ENCODE measurements around the gene TBC1D8.
A peak's percentile ranks its signal among the peaks of the same experiment; 100 is the strongest.
"Not testable (repeated sequence)": the region's sequence is repeated elsewhere in the genome, so short reads cannot be mapped to it uniquely, and the experiment has no call there.

TBC1D8 gene

GRCh38 chr2:101151146-101151858, at the start of gene TBC1D8:
Gene TBC1D8, minus strand, starts transcription at chr2:101151382. Its CDS starts 129 bp downstream, at chr2:101151253.
- peak; percentile 73 to 77 for DNase-seq

GRCh38 chr2:101200676-101201075, 49.5 kb upstream of the TBC1D8 start:
- no peak for DNase-seq

- no peak for DNase-seq
Observed at GRCh38 chr2:101199251-101199791, 48.1 kb upstream of the TBC1D8 start.

- DNase-seq, result no peak
Observed at GRCh38 chr2:101197814-101198213, 46.6 kb upstream of the TBC1D8 start.

- no peak for DNase-seq
Observed at GRCh38 chr2:101197215-101197745, 46.1 kb upstream of the TBC1D8 start.

GRCh38 chr2:101195871-101196661, 44.9 kb upstream of the TBC1D8 start:
- DNase-seq, result no peak

- no peak for DNase-seq
Observed at GRCh38 chr2:101193033-101193626, 41.9 kb upstream of the TBC1D8 start.

GRCh38 chr2:101190747-101191516, 39.8 kb upstream of the TBC1D8 start:
- DNase-seq, result no peak

- DNase-seq, result peak in 1 of 2 experiments; percentile 5
Observed at GRCh38 chr2:101188683-101189405, 37.7 kb upstream of the TBC1D8 start.

GRCh38 chr2:101187131-101187530, 35.9 kb upstream of the TBC1D8 start:
- DNase-seq, result no peak

- no peak for DNase-seq
Observed at GRCh38 chr2:101185656-101186055, 34.5 kb upstream of the TBC1D8 start.

GRCh38 chr2:101185085-101185484, 33.9 kb upstream of the TBC1D8 start:
- no peak for DNase-seq

GRCh38 chr2:101179982-101180381, 28.8 kb upstream of the TBC1D8 start:
- DNase-seq, result no peak

GRCh38 chr2:101176803-101177202, 25.6 kb upstream of the TBC1D8 start:
- DNase-seq, result no peak

GRCh38 chr2:101175991-101176390, 24.8 kb upstream of the TBC1D8 start:
- DNase-seq, result no peak

- peak; percentile 24 to 43 for DNase-seq
Observed at GRCh38 chr2:101173707-101174295, 22.6 kb upstream of the TBC1D8 start.

- not testable (repeated sequence) for DNase-seq
Observed at GRCh38 chr2:101169822-101170221, 18.6 kb upstream of the TBC1D8 start.

GRCh38 chr2:101168706-101169105, 17.5 kb upstream of the TBC1D8 start:
- no peak for DNase-seq

GRCh38 chr2:101167532-101167931, 16.4 kb upstream of the TBC1D8 start:
- DNase-seq, result not testable (repeated sequence)

- no peak for DNase-seq
Observed at GRCh38 chr2:101164021-101164420, 12.8 kb upstream of the TBC1D8 start.
